ENCODE measurements around the gene ITGB3. TPM values are rescaled to one million over a fixed set of nuclear protein-coding genes. Genes with fewer than 3 reads are reported as not detected.

ITGB3 gene
- total and polyA plus RNA-seq, 9 of the 15 experiments (the other 6 are each of a cell fraction or from before 2014, with no cell fraction given), result 0.08 to 2.6 (median 0.62) TPM; not detected in 1

GRCh38 chr17:47218896-47219430 is 34.7 kb upstream of the ITGB3 start (continued):
- TF ChIP-seq ZMIZ1 (IDR thresholded peaks at IDR 0.05; ENCODE audit: low read depth in 2 of 2, low read length in 2 of 2), result no peak
- TF ChIP-seq, protein P1, sequence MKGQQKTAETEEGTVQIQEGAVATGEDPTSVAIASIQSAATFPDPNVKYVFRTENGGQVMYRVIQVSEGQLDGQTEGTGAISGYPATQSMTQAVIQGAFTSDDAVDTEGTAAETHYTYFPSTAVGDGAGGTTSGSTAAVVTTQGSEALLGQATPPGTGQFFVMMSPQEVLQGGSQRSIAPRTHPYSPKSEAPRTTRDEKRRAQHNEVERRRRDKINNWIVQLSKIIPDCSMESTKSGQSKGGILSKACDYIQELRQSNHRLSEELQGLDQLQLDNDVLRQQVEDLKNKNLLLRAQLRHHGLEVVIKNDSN (CRISPR knock-in tag; IDR thresholded peaks at IDR 0.05), result 0 out of 2 replicates have a peak, but pooled peaks have one; percentile 15
- TF ChIP-seq, protein P2, sequence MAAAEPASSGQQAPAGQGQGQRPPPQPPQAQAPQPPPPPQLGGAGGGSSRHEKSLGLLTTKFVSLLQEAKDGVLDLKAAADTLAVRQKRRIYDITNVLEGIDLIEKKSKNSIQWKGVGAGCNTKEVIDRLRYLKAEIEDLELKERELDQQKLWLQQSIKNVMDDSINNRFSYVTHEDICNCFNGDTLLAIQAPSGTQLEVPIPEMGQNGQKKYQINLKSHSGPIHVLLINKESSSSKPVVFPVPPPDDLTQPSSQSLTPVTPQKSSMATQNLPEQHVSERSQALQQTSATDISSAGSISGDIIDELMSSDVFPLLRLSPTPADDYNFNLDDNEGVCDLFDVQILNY (CRISPR knock-in tag; IDR thresholded peaks at IDR 0.05), result no peak
- TF ChIP-seq MCM5 (IDR thresholded peaks at IDR 0.05; ENCODE audit: low read depth), result no peak
- no peak for TF ChIP-seq ZNF316 (IDR thresholded peaks at IDR 0.05)
- no peak for TF ChIP-seq CGGBP1 (CRISPR knock-in tag; IDR thresholded peaks at IDR 0.05)
- TF ChIP-seq CBX1 (IDR thresholded peaks at IDR 0.05; ENCODE audit: low read depth), result no peak
- peak; percentile 61; the same call in 1 of the 2 replicates for TF ChIP-seq ZBTB17 (CRISPR knock-in tag; IDR thresholded peaks at IDR 0.05)
- TF ChIP-seq ATF6 (CRISPR knock-in tag; IDR thresholded peaks at IDR 0.05), result no peak; the same call in 1 of the 2 replicates
- TF ChIP-seq ZFP1 (CRISPR knock-in tag; IDR thresholded peaks at IDR 0.05), result no peak
- no peak; the same call in 1 of the 2 replicates for TF ChIP-seq ETV5 (CRISPR knock-in tag; IDR thresholded peaks at IDR 0.05; ENCODE audit: low read depth)
- no peak for TF ChIP-seq CREB1 (IDR thresholded peaks at IDR 0.05)
- TF ChIP-seq CREB1 (CRISPR knock-in tag; IDR thresholded peaks at IDR 0.05), result no peak
- TF ChIP-seq POLR2AphosphoS5 (IDR thresholded peaks at IDR 0.05; ENCODE audit: control insufficient read depth, insufficient read depth, low read depth, low read length), result peak; percentile 88
- TF ChIP-seq CTCFL (IDR thresholded peaks at IDR 0.05; ENCODE audit: borderline replicate concordance, insufficient read depth, low read depth, low read length, poor library complexity, severe bottlenecking), result no peak
- TF ChIP-seq ETV6 (IDR thresholded peaks at IDR 0.05; ENCODE audit: borderline replicate concordance in 1 of 2, low read depth in 2 of 2, low read length in 1 of 2), result no peak
- TF ChIP-seq ETV6 (CRISPR knock-in tag; IDR thresholded peaks at IDR 0.05; ENCODE audit: borderline replicate concordance), result no peak
- peak; percentile 45 to 84; a peak in 3 of 4 replicates for TF ChIP-seq TRIM24 (IDR thresholded peaks at IDR 0.05)
